ENCODE measurements around the gene LPIN3.

Gene LPIN3

DNA sequence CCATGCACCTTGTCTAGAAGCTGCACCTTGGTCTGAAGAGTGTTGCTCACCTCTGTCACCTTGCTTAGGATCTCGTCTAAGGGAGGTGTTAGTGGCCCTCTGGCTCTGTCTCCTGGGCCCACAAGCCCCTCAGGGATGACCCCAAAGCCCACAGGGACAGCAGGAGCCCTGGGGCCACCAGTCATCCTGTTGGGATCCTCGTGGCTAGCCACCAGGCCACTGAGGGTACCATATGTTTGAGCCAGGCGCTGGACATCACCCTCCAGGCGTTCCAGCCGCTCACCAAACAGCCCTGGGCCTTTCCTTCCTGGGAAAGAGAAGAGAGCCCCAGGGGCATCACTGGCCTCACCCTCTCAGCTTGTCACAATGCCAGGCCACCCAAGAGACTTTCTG, 22.1 kb downstream of the LPIN3 start:
- FAIRE-seq = no peak
- DNase-seq (ENCODE audit: insufficient read length, low spot score) = no peak
- no peak for TF ChIP-seq CTCF (IDR thresholded peaks at IDR 0.05; ENCODE audit: insufficient read depth, missing control alignments)

- FAIRE-seq = no peak
- no peak for TF ChIP-seq CTCF (IDR thresholded peaks at IDR 0.05; ENCODE audit: insufficient read depth, missing control alignments)
- DNase-seq (ENCODE audit: insufficient read length, low spot score) = no peak
These were observed 23.0 kb downstream of the LPIN3 start for GRCh38 chr20:41363601-41364000.

DNA sequence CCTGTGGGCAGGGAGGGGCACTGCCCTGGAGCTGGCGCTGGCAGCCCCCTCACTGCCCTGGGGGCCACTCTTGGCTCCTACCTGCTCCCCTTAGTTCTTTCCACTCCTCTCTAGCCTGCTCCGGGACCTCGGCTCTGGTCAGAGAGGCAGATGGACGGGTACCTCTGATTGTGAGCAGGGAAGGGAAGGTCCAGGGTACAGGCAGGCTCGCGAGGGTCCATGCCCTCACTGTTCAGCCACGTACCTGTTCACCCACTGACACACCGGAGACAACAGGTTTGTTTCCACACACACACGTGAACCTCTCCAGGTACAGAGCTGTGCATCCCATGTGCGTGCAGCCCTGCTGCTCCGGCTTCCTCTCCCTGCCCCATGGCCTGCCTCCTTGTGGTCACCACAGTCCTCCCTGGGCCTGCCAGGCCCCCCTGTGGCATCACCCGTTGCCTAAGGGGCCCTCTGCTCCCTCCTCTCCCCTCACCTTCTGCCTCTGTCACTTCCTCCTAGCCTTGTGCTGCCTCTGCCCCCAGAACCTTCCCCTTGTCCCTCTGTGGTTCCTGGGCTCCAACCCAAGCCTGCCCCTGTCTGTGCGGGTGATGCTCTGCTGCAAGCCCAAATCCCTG, 23.7 kb downstream of the LPIN3 start:
- TF ChIP-seq CTCF (IDR thresholded peaks at IDR 0.05; ENCODE audit: insufficient read depth, missing control alignments) = no peak
- no peak for DNase-seq (ENCODE audit: insufficient read length, low spot score)
- FAIRE-seq = no peak

- FAIRE-seq (no peak), DNase-seq (ENCODE audit: insufficient read length, low spot score) (no peak)
- TF ChIP-seq CTCF (IDR thresholded peaks at IDR 0.05; ENCODE audit: insufficient read depth, missing control alignments) = no peak
These were observed 24.5 kb downstream of the LPIN3 start for GRCh38 chr20:41364967-41365765.

GRCh38 chr20:41365777-41366545, 25.3 kb downstream of the LPIN3 start:
- DNase-seq (ENCODE audit: insufficient read length, low spot score) = no peak
- FAIRE-seq = no peak

More at GRCh38 chr20:41365777-41366545, 25.3 kb downstream of the LPIN3 start:
- TF ChIP-seq CTCF (IDR thresholded peaks at IDR 0.05; ENCODE audit: insufficient read depth, missing control alignments) = no peak

Measured in D721Med (cell line).